ENCODE measurements around the gene XAB2.

XAB2 gene

GRCh38 chr19:7603919-7604318 is 25.4 kb downstream of the XAB2 start:
- Histone ChIP-seq H3K4me3 (ENCODE audit: low read depth in 1 of 2, low read length in 2 of 2) (no peak overlapping the region), H3K27me3 (ENCODE audit: control insufficient read depth in 1 of 2, insufficient read depth in 2 of 2, low read length in 2 of 2) (peaks cover 0 to 15% of the 10 kb centered on the region in 2 donors), H3K36me3 (ENCODE audit: insufficient read depth, low read length) (no peaks in the 10 kb centered on the region), H3K4me1 (ENCODE audit: insufficient read depth, low read length) (no peaks in the 10 kb centered on the region), H3K9ac (ENCODE audit: low read length) (no peak overlapping the region), H3K27ac (ENCODE audit: low read depth, low read length) (no peak overlapping the region), H3K9me3 (ENCODE audit: low read length) (no peaks in the 10 kb centered on the region)

- peaks cover 0 to 22% of the 10 kb centered on the region in 2 donors for H3K27me3 ChIP-seq (ENCODE audit: control insufficient read depth in 1 of 2, insufficient read depth in 2 of 2, low read length in 2 of 2)
- H3K4me3 ChIP-seq (ENCODE audit: low read depth in 1 of 2, low read length in 2 of 2), result no peak overlapping the region
- no peak overlapping the region for H3K27ac ChIP-seq (ENCODE audit: low read depth, low read length)
- H3K4me1 ChIP-seq (ENCODE audit: insufficient read depth, low read length), result no peaks in the 10 kb centered on the region
- no peaks in the 10 kb centered on the region for H3K36me3 ChIP-seq (ENCODE audit: insufficient read depth, low read length)
- no peak overlapping the region for H3K9ac ChIP-seq (ENCODE audit: low read length)
- H3K9me3 ChIP-seq (ENCODE audit: low read length), result no peaks in the 10 kb centered on the region
Observed at GRCh38 chr19:7602935-7603497, 26.3 kb downstream of the XAB2 start.

DNA sequence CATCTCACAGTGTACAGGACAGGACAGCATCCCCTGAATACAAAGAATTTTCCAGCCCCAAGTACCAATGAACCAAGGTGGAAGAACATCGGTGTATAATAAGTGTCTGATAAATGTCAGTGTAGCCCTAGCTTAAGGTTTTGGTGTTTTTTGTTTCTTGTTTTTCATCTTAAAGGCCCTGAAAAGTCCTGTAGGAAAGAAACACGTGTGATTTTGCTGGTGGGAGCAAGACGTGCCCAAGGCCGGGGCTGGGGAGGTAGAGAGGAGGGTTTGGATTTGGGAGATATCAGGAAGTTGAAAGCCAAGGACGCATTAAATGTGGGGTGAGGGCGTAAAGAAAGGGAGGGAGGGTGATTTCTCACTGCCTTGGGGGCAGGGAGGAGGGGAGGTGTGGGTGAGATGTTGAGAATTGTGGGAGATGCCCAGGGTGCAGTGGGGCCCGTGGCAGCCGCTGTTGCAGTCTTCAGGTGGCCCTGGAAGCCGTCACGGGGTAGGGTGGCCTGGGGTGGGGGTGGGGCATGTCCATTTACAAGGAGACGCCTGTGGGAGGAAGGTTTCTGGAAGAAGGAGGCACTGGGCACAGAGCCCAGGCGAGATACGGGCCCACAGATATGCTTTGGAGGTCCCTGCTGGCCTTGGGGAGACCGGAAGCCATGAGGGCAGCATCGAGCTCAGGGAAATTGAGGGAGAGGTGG is 27.0 kb downstream of the XAB2 start:
- no peak overlapping the region for H3K27ac ChIP-seq (ENCODE audit: low read depth, low read length)
- H3K9ac ChIP-seq (ENCODE audit: low read length), result no peak overlapping the region
- H3K36me3 ChIP-seq (ENCODE audit: insufficient read depth, low read length), result no peaks in the 10 kb centered on the region
- peaks cover 0 to 28% of the 10 kb centered on the region in 2 donors for H3K27me3 ChIP-seq (ENCODE audit: control insufficient read depth in 1 of 2, insufficient read depth in 2 of 2, low read length in 2 of 2)
- H3K9me3 ChIP-seq (ENCODE audit: low read length), result no peaks in the 10 kb centered on the region
- no peaks in the 10 kb centered on the region for H3K4me1 ChIP-seq (ENCODE audit: insufficient read depth, low read length)
- H3K4me3 ChIP-seq (ENCODE audit: low read depth in 1 of 2, low read length in 2 of 2), result no peak overlapping the region

- H3K9ac ChIP-seq (ENCODE audit: low read length), result no peak overlapping the region
- H3K9me3 ChIP-seq (ENCODE audit: low read length), result no peaks in the 10 kb centered on the region
- H3K27me3 ChIP-seq (ENCODE audit: control insufficient read depth in 1 of 2, insufficient read depth in 2 of 2, low read length in 2 of 2), result peaks cover 0 to 39% of the 10 kb centered on the region in 2 donors
- H3K4me3 ChIP-seq (ENCODE audit: low read depth in 1 of 2, low read length in 2 of 2), result no peak overlapping the region
- H3K27ac ChIP-seq (ENCODE audit: low read depth, low read length), result no peak overlapping the region
- H3K36me3 ChIP-seq (ENCODE audit: insufficient read depth, low read length), result no peaks in the 10 kb centered on the region
- no peaks in the 10 kb centered on the region for H3K4me1 ChIP-seq (ENCODE audit: insufficient read depth, low read length)
Observed at GRCh38 chr19:7600721-7601120, 28.6 kb downstream of the XAB2 start.

- Histone ChIP-seq H3K36me3 (ENCODE audit: insufficient read depth, low read length) (no peaks in the 10 kb centered on the region), H3K27me3 (ENCODE audit: control insufficient read depth in 1 of 2, insufficient read depth in 2 of 2, low read length in 2 of 2) (peaks cover 8 to 38% of the 10 kb centered on the region in 2 donors), H3K4me1 (ENCODE audit: insufficient read depth, low read length) (no peaks in the 10 kb centered on the region)
Observed at GRCh38 chr19:7598180-7598579, 31.2 kb downstream of the XAB2 start.

DNA sequence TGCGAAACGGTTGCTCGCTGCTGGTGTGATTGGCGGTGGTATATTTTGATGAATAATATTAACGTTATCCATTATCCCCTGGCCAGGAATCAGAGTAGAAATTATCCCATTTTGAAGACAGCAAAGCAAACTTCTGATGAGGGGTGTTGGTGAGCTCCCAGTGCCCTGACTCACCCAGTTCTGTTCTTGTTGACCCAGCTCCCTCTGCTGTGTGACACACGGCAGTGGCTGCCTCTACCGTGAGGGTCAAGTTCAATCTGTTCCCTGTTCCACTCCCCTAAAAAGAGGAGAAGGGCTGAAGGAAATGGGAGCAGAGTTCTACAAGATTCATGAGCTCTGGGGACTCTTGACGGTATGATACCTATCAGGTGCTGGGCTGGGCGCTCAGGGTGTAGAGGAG is 31.7 kb downstream of the XAB2 start:
- H3K4me1 ChIP-seq (ENCODE audit: insufficient read depth, low read length), result no peaks in the 10 kb centered on the region
- H3K27me3 ChIP-seq (ENCODE audit: control insufficient read depth in 1 of 2, insufficient read depth in 2 of 2, low read length in 2 of 2), result peaks cover 8 to 38% of the 10 kb centered on the region in 2 donors
- H3K27ac ChIP-seq (ENCODE audit: low read depth, low read length), result no peak overlapping the region
- no peak overlapping the region for H3K4me3 ChIP-seq (ENCODE audit: low read depth in 1 of 2, low read length in 2 of 2)
- no peaks in the 10 kb centered on the region for H3K36me3 ChIP-seq (ENCODE audit: insufficient read depth, low read length)
- H3K9ac ChIP-seq (ENCODE audit: low read length), result no peak overlapping the region
- no peaks in the 10 kb centered on the region for H3K9me3 ChIP-seq (ENCODE audit: low read length)

More at GRCh38 chr19:7598180-7598579, 31.2 kb downstream of the XAB2 start:
- H3K9ac ChIP-seq (ENCODE audit: low read length), result no peak overlapping the region
- H3K4me3 ChIP-seq (ENCODE audit: low read depth in 1 of 2, low read length in 2 of 2), result no peak overlapping the region
- no peak overlapping the region for H3K27ac ChIP-seq (ENCODE audit: low read depth, low read length)
- H3K9me3 ChIP-seq (ENCODE audit: low read length), result no peaks in the 10 kb centered on the region

DNA sequence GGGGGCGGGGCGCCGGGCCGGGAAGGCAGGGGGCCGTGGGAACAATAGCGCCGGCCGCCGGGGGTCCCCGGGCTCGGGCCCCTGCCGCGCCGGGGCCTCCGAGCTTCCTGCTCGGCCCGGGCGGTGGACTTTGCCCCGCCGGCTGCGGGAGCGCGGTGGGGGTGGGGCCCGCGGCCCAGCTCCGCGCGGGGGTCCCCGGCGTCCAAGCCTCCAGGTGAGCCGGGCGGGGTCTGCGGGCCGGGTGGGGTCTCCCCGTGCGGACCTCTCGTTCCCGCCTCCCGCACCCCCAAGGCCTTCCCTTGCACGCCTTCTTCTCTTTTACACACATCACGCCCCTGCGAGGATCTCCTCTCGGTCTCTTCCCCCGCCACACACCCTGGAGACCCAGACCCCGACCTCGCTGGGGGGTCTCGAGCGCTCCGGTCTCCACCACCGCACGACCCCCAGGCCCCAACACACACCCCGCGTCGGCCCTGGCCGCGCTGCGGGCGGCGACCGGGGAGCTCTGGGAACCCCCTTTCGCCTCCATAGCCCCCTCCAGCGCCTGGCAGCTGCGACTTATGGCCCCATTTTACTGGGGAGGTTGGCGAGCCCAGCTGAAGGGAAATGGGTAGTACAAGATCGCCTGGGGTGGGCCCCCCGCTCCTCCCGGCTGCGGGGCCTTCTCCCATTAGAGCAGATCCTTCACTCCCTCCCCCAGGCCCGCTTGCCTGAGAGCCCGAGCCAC is 33.0 kb downstream of the XAB2 start:
- no peak overlapping the region for H3K4me3 ChIP-seq (ENCODE audit: low read depth in 1 of 2, low read length in 2 of 2)
- H3K4me1 ChIP-seq (ENCODE audit: insufficient read depth, low read length), result no peaks in the 10 kb centered on the region
- no peak overlapping the region for H3K27ac ChIP-seq (ENCODE audit: low read depth, low read length)
- no peaks in the 10 kb centered on the region for H3K9me3 ChIP-seq (ENCODE audit: low read length)
- H3K9ac ChIP-seq (ENCODE audit: low read length), result no peak overlapping the region
- peaks cover 8 to 38% of the 10 kb centered on the region in 2 donors for H3K27me3 ChIP-seq (ENCODE audit: control insufficient read depth in 1 of 2, insufficient read depth in 2 of 2, low read length in 2 of 2)
- H3K36me3 ChIP-seq (ENCODE audit: insufficient read depth, low read length), result no peaks in the 10 kb centered on the region

DNA sequence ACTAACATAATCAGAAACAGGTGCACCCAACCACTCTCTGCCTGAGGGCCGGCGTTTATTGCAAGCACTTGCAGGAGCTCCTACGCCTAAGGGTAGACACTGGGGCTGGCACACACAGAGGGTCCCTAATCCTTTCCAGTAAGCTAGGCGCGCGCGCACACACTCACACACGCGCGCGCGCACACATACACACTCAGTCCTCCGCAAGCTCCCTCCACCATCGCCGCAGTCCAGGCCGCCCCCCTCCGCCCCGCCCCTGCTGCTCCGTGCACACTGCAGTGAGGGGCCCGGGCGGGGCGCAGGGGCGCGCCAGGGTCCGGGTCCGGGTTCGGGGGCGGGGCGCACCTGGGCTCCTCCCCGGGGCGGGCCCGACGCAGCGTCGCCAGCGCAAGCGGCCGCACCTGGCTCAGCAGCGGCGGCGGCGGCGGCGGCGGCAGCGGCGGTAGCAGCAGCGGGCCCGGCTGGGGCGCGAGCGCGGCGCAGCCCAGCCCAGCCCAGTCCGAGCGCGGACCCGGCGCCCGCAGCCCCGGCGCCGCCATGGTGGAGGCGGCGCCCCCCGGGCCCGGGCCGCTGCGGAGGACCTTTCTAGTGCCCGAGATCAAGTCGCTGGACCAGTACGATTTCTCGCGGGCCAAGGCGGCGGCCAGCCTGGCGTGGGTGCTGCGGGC is 33.7 kb downstream of the XAB2 start, which contains the start of gene CAMSAP3:
Gene CAMSAP3, plus strand, starts transcription at position 398 of the 668 bp plus-strand sequence. Its CDS starts 140 bp downstream, at position 538.
- Histone ChIP-seq H3K27me3 (ENCODE audit: control insufficient read depth in 1 of 2, insufficient read depth in 2 of 2, low read length in 2 of 2) (peaks cover 8 to 42% of the 10 kb centered on the region in 2 donors), H3K9me3 (ENCODE audit: low read length) (no peaks in the 10 kb centered on the region), H3K4me1 (ENCODE audit: insufficient read depth, low read length) (no peaks in the 10 kb centered on the region), H3K9ac (ENCODE audit: low read length) (no peak within 1 kb of the TSS), H3K4me3 (ENCODE audit: low read depth in 1 of 2, low read length in 2 of 2) (peak within 1 kb of the TSS in 1 of 2 donors; percentile 42), H3K27ac (ENCODE audit: low read depth, low read length) (no peak within 1 kb of the TSS), H3K36me3 (ENCODE audit: insufficient read depth, low read length) (no peaks in the 10 kb centered on the region)

- no peak overlapping the region for H3K9ac ChIP-seq (ENCODE audit: low read length)
- peaks cover 8 to 25% of the 10 kb centered on the region in 2 donors for H3K27me3 ChIP-seq (ENCODE audit: control insufficient read depth in 1 of 2, insufficient read depth in 2 of 2, low read length in 2 of 2)
- no peaks in the 10 kb centered on the region for H3K9me3 ChIP-seq (ENCODE audit: low read length)
Observed at GRCh38 chr19:7590256-7590655, 39.1 kb downstream of the XAB2 start.

DNA sequence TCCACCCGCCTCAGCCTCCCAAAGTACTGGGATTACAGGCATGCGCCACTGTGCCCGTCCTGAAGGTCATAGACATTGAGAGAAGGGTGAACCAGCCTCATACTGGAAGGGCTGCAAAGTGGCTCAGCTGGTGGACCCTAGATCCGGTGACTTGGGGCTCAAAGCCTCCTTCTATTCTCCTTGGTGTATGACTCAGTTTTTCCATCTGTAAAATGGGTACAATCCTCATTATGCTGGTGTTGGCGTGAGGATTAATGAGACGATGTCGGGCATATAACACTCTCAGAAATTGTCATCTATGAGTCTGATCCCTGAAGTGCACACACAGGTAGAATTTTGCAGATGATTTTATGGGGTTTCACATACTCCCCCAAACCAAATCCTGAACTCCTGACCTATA is 39.5 kb downstream of the XAB2 start:
- Histone ChIP-seq H3K27ac (ENCODE audit: low read depth, low read length) (no peak overlapping the region), H3K4me1 (ENCODE audit: insufficient read depth, low read length) (no peaks in the 10 kb centered on the region), H3K9me3 (ENCODE audit: low read length) (no peaks in the 10 kb centered on the region), H3K36me3 (ENCODE audit: insufficient read depth, low read length) (no peaks in the 10 kb centered on the region), H3K9ac (ENCODE audit: low read length) (no peak overlapping the region), H3K27me3 (ENCODE audit: control insufficient read depth in 1 of 2, insufficient read depth in 2 of 2, low read length in 2 of 2) (peaks cover 8 to 20% of the 10 kb centered on the region in 2 donors), H3K4me3 (ENCODE audit: low read depth in 1 of 2, low read length in 2 of 2) (no peak overlapping the region)

More at GRCh38 chr19:7590256-7590655, 39.1 kb downstream of the XAB2 start:
- no peaks in the 10 kb centered on the region for H3K36me3 ChIP-seq (ENCODE audit: insufficient read depth, low read length)
- no peak overlapping the region for H3K27ac ChIP-seq (ENCODE audit: low read depth, low read length)
- H3K4me1 ChIP-seq (ENCODE audit: insufficient read depth, low read length), result no peaks in the 10 kb centered on the region
- H3K4me3 ChIP-seq (ENCODE audit: low read depth in 1 of 2, low read length in 2 of 2), result no peak overlapping the region

- no peaks in the 10 kb centered on the region for H3K36me3 ChIP-seq (ENCODE audit: insufficient read depth, low read length)
- no peaks in the 10 kb centered on the region for H3K9me3 ChIP-seq (ENCODE audit: low read length)
- no peaks in the 10 kb centered on the region for H3K27me3 ChIP-seq (ENCODE audit: control insufficient read depth in 1 of 2, insufficient read depth in 2 of 2, low read length in 2 of 2)
- no peak overlapping the region for H3K4me3 ChIP-seq (ENCODE audit: low read depth in 1 of 2, low read length in 2 of 2)
- H3K4me1 ChIP-seq (ENCODE audit: insufficient read depth, low read length), result no peaks in the 10 kb centered on the region
- no peak overlapping the region for H3K27ac ChIP-seq (ENCODE audit: low read depth, low read length)
- no peak overlapping the region for H3K9ac ChIP-seq (ENCODE audit: low read length)
Observed at GRCh38 chr19:7582446-7582845, 46.9 kb downstream of the XAB2 start.

Measured in muscle layer of colon (tissue), 2 donors.